Fibroblast of pulmonary artery (primary cell): ENCODE measurements around the gene OR1Q1.

Source experiments
- DNase-seq: peaks from one replicate; pipeline ENCODE4 v3.0.0-alpha.2; 2010; ENCODE audit warnings: low read depth
- H3K4me3 ChIP-seq: replicated peaks from 2 replicates; pipeline ENCODE4 v1.5.1; 2011; ENCODE audit warnings: low read depth, mild to moderate bottlenecking, control low read depth, low read length, moderate library complexity
- TF ChIP-seq, protein P1 (sequence below): IDR thresholded peaks from 2 replicates; pipeline ENCODE4 v1.5.1; 2011; ENCODE audit warnings: mild to moderate bottlenecking, control low read depth, low read length, inconsistent platforms; ENCODE audit errors: missing control alignments

OR1Q1 gene

DNA sequence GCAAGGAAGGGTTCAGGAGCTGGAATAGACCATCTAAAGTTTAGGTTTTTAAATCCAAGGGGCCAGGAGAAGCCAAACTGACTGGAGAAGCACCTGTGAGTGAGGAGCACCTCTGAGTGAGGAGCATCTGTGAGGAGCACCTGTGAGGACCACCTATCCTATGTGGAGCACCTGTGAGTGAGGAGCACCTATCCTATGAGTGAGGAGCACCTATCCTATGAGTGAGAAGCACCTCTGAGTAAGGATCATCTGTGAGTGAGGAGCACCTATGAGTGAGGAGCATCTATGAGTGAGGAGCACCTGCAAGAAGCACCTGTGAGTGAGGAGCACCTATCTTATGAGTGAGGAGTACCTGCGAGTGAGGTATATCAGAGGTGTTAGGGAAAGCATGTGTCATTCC is 8.0 kb upstream of the OR1Q1 start:
- TF ChIP-seq, protein P1, sequence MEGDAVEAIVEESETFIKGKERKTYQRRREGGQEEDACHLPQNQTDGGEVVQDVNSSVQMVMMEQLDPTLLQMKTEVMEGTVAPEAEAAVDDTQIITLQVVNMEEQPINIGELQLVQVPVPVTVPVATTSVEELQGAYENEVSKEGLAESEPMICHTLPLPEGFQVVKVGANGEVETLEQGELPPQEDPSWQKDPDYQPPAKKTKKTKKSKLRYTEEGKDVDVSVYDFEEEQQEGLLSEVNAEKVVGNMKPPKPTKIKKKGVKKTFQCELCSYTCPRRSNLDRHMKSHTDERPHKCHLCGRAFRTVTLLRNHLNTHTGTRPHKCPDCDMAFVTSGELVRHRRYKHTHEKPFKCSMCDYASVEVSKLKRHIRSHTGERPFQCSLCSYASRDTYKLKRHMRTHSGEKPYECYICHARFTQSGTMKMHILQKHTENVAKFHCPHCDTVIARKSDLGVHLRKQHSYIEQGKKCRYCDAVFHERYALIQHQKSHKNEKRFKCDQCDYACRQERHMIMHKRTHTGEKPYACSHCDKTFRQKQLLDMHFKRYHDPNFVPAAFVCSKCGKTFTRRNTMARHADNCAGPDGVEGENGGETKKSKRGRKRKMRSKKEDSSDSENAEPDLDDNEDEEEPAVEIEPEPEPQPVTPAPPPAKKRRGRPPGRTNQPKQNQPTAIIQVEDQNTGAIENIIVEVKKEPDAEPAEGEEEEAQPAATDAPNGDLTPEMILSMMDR = no peak
- no peak overlapping the region for H3K4me3 ChIP-seq
- DNase-seq = no peak

DNA sequence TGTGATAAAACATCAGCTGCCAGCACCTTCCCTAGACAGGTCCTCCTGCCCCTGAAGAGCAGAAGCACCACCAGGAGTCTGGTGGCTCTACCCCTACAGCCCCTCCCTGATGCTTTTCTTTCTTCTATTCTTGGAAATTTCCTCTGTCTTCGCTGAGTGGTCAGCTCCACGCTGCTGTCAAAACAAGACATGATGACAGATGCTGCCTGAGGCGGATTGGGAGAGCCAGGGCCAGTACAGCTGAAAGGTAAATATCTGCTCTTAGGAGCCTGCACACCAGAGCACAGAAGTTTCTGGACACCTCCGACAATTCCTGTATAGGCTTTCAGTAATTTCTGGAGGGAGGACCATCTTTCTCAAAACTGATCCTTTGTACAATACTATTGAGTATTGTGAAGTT is 4.7 kb upstream of the OR1Q1 start:
- no peak for DNase-seq
- H3K4me3 ChIP-seq = no peak overlapping the region
- TF ChIP-seq, protein P1 = no peak

DNA sequence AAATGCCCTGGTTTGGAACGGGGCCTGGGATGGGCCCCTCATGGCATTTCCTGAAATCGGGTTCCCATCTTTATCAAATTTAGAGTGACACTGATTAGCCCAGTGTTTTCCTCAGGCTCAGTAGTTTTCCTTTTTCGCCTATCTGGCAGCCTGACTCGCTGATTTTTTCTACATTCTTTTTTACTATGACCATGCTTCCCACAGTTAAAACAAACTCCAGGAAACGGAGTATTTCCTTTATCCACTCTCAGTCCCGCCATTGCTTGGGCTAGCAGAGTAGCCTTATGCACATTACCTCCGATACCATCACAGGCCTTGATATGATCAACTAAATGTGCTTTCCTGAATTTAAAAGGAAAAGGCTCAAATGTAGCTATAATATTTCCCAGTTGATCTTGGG is 5.5 kb downstream of the OR1Q1 start:
- TF ChIP-seq, protein P1 = no peak
- no peak for DNase-seq
- no peak overlapping the region for H3K4me3 ChIP-seq

DNA sequence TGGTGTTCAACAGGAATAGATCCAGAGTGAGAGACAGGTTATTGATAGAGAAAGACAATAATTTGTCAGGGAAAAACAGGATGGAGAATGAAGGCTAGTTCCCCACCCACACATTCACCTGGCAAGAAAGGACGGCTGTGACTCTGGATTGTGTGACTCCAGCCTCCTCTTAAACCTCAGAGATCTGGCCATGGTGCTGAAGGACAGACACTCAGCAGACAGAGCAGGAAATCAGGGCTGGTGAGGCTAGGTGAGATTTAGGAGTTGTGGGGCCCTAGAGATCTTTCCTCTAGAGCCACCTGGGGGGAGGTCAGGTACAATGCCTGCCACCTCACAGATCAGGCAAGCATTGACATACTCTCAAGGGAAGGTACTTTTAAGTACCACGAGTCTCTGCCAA is 27.7 kb downstream of the OR1Q1 start:
- DNase-seq = peak; percentile 10
- TF ChIP-seq, protein P1 = no peak
- no peak overlapping the region for H3K4me3 ChIP-seq

DNA sequence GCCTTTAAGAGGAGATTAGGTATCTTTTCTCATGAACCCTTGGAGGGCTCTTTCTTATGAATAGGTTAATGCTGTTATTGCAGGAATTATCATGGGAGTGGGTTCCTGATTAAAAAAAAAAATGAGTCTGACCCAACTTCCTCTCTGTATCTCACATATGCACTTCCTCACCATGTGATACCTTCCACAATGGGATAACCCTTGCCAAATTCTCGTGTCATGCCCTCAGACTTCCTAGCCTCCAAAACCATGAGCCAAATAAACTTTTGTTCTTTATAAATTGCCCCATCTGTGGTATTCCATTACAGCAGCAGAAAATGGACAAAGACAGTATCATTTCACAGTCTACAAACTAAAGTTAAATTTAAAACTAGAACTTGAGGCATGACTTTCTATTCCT is 41.8 kb downstream of the OR1Q1 start:
- H3K4me3 ChIP-seq = no peak overlapping the region
- DNase-seq = peak; percentile 31
- TF ChIP-seq, protein P1 = no peak

DNA sequence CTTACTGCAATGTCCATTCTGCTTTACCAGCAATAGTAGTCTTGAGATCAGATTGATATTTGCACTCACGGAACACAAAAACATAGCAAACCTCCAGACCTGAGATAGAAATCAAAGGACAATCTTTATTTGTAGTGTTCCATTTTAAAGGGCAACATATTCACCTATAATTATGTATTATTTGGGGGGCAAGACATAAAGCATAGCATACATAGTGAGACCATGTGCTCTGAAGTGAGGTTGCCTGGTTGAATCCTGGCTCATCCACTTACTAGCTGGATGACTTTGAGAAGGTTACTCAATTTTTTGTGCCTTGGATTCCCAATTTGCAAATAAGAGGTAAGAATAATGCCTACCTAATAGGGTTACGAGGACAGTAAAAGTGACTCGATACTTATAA is 43.0 kb downstream of the OR1Q1 start, which contains the start of gene OR1B1:
OR1B1 (minus strand) TSS at position 101 of the 400 bp plus-strand sequence.
- no peak within 1 kb of the TSS for H3K4me3 ChIP-seq
- TF ChIP-seq, protein P1 = no peak
- DNase-seq = no peak

DNA sequence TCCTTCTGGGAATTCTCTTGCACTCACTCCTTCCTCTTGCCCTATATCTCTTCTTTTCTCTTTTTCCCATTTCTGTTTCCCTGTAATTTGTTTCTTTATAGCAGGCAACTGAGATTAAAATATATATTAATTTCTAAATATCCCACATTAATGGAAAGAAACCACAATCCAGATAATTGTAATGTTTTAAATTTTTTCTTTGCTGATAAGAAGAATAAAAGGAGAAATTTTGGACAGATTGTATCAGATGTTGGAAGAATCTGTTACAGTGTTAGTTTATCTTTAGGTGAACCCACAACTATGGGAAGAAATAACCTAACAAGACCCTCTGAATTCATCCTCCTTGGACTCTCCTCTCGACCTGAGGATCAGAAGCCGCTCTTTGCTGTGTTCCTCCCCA is 46.9 kb downstream of the OR1Q1 start, which contains the start of gene OR1L1:
OR1L1 (plus strand) TSS at position 301 of the 400 bp plus-strand sequence; CDS start at position 301, 0 bp downstream.
- no peak within 1 kb of the TSS for H3K4me3 ChIP-seq
- no peak for DNase-seq
- TF ChIP-seq, protein P1 = no peak
